Measurements from ENCODE around the gene MGARP. TPM values are rescaled to one million over a fixed set of nuclear protein-coding genes. Genes with fewer than 3 reads are reported as not detected.

The MGARP gene
- total RNA-seq, 1 experiment from 2014 or later: 2.3 TPM

DNA sequence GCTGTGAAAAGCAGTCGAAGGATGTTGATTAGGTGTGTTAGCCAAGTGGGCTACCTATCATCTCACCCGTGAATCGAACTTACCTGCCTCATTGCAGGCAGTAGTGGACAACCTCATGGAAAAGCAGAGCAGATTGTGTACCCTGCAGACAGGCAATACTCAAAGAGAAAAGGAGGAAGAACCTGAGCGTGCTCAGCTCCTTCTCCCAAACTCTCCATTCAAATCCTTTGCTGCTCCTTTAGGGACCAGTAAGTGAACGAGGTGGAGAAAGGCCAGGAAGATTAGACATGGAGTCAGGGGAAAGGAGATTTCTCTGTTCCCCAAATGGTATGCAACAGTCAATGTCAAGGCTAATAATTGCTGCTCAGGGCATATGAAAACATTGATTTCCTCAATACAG is 57.8 kb downstream of the MGARP start:
- intact Hi-C loops (cut with micrococcal nuclease; ENCODE audit: unreplicated experiment): loop anchor here (10.0 kb wide), 1 partner anchor 53 kb away; no protein-coding TSS in a partner anchor

DNA sequence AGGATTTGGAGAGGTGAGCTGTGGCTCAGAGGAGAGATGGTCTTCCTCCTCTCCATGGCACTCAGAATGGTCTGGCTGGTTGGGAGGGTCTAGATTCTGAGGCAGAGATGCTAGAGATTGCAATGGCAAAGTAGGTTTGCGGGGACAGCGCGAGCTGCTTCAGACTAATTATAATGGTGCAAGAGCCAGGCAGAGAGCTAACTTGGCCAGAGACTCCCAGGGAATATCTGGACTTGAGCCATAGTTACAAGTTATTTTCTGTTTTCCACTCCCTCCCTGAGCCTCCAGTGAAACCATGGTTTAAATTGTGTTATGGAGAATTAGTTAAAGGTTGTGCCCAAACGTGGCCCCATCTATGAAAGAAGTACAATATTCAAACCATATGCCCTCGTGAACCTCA is 58.3 kb downstream of the MGARP start:
- ATAC-seq (no peak), DNase-seq (ENCODE audit: low read depth, low spot score) (no peak)
- H3K27me3 ChIP-seq (ENCODE audit: control insufficient read depth, insufficient read depth, low read length): no peaks in the 10 kb centered on the region
- no peak overlapping the region for H3K27ac ChIP-seq (ENCODE audit: low read length)
- no TSS peak for BruUV-seq (replicated peaks)
- H3K36me3 ChIP-seq (ENCODE audit: control insufficient read depth, insufficient read depth, low read length): no peaks in the 10 kb centered on the region
- ChIA-PET POLR2A (no interaction called here), CTCF (no interaction called here)
- in situ Hi-C loops (cut with HindIII; ENCODE audit: low pct_unique_long_range_greater_than_20kb, low sequenced_read_pairs) (no loop called here), intact Hi-C loops (cut with micrococcal nuclease; ENCODE audit: unreplicated experiment) (loop anchor here (10.0 kb wide), 1 partner anchor 53 kb away; no protein-coding TSS in a partner anchor)
- TF ChIP-seq SIN3A (IDR thresholded peaks at IDR 0.05; ENCODE audit: borderline replicate concordance, insufficient read depth, low read depth, low read length) (no peak), TCF7L2 (IDR thresholded peaks at IDR 0.05; ENCODE audit: low read depth, low read length) (no peak), POLR2AphosphoS5 (IDR thresholded peaks at IDR 0.05; ENCODE audit: low read depth, low read length) (no peak)
- TF ChIP-seq, protein P1, sequence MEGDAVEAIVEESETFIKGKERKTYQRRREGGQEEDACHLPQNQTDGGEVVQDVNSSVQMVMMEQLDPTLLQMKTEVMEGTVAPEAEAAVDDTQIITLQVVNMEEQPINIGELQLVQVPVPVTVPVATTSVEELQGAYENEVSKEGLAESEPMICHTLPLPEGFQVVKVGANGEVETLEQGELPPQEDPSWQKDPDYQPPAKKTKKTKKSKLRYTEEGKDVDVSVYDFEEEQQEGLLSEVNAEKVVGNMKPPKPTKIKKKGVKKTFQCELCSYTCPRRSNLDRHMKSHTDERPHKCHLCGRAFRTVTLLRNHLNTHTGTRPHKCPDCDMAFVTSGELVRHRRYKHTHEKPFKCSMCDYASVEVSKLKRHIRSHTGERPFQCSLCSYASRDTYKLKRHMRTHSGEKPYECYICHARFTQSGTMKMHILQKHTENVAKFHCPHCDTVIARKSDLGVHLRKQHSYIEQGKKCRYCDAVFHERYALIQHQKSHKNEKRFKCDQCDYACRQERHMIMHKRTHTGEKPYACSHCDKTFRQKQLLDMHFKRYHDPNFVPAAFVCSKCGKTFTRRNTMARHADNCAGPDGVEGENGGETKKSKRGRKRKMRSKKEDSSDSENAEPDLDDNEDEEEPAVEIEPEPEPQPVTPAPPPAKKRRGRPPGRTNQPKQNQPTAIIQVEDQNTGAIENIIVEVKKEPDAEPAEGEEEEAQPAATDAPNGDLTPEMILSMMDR (IDR thresholded peaks at IDR 0.05): no peak
- TF ChIP-seq, protein P2, sequence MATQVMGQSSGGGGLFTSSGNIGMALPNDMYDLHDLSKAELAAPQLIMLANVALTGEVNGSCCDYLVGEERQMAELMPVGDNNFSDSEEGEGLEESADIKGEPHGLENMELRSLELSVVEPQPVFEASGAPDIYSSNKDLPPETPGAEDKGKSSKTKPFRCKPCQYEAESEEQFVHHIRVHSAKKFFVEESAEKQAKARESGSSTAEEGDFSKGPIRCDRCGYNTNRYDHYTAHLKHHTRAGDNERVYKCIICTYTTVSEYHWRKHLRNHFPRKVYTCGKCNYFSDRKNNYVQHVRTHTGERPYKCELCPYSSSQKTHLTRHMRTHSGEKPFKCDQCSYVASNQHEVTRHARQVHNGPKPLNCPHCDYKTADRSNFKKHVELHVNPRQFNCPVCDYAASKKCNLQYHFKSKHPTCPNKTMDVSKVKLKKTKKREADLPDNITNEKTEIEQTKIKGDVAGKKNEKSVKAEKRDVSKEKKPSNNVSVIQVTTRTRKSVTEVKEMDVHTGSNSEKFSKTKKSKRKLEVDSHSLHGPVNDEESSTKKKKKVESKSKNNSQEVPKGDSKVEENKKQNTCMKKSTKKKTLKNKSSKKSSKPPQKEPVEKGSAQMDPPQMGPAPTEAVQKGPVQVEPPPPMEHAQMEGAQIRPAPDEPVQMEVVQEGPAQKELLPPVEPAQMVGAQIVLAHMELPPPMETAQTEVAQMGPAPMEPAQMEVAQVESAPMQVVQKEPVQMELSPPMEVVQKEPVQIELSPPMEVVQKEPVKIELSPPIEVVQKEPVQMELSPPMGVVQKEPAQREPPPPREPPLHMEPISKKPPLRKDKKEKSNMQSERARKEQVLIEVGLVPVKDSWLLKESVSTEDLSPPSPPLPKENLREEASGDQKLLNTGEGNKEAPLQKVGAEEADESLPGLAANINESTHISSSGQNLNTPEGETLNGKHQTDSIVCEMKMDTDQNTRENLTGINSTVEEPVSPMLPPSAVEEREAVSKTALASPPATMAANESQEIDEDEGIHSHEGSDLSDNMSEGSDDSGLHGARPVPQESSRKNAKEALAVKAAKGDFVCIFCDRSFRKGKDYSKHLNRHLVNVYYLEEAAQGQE (IDR thresholded peaks at IDR 0.05; ENCODE audit: insufficient read depth in 1 of 2, low read depth in 2 of 2, low read length in 1 of 2): no peak
- no peaks in the 10 kb centered on the region for H3K4me1 ChIP-seq (ENCODE audit: control insufficient read depth, insufficient read depth, low read length)
- no peak overlapping the region for H3K4me3 ChIP-seq (ENCODE audit: low read depth in 2 of 2, low read length in 2 of 2)
- H3K9me3 ChIP-seq (ENCODE audit: control insufficient read depth, insufficient read depth, low read depth, low read length): no peaks in the 10 kb centered on the region

More for the DNA sequence above, 57.8 kb downstream of the MGARP start:
- in situ Hi-C loops (cut with HindIII; ENCODE audit: low pct_unique_long_range_greater_than_20kb, low sequenced_read_pairs): no loop called here
- no peaks in the 10 kb centered on the region for H3K36me3 ChIP-seq (ENCODE audit: control insufficient read depth, insufficient read depth, low read length)
- TF ChIP-seq SIN3A (IDR thresholded peaks at IDR 0.05; ENCODE audit: borderline replicate concordance, insufficient read depth, low read depth, low read length) (no peak), POLR2AphosphoS5 (IDR thresholded peaks at IDR 0.05; ENCODE audit: low read depth, low read length) (no peak), TCF7L2 (IDR thresholded peaks at IDR 0.05; ENCODE audit: low read depth, low read length) (no peak)
- TF ChIP-seq, protein P1 (IDR thresholded peaks at IDR 0.05): no peak
- TF ChIP-seq, protein P2 (IDR thresholded peaks at IDR 0.05; ENCODE audit: insufficient read depth in 1 of 2, low read depth in 2 of 2, low read length in 1 of 2): no peak
- no peaks in the 10 kb centered on the region for H3K27me3 ChIP-seq (ENCODE audit: control insufficient read depth, insufficient read depth, low read length)
- no peaks in the 10 kb centered on the region for H3K4me1 ChIP-seq (ENCODE audit: control insufficient read depth, insufficient read depth, low read length)
- no peak overlapping the region for H3K27ac ChIP-seq (ENCODE audit: low read length)
- H3K4me3 ChIP-seq (ENCODE audit: low read depth in 2 of 2, low read length in 2 of 2): no peak overlapping the region
- H3K9me3 ChIP-seq (ENCODE audit: control insufficient read depth, insufficient read depth, low read depth, low read length): no peaks in the 10 kb centered on the region
- ATAC-seq (no peak), DNase-seq (ENCODE audit: low read depth, low spot score) (no peak)
- BruUV-seq (replicated peaks): no TSS peak
- CTCF ChIA-PET: no interaction called here
- POLR2A ChIA-PET: no interaction called here
